ENCODE data around the gene PLD4.
"Not testable (repeated sequence)": the region's sequence is repeated elsewhere in the genome, so short reads cannot be mapped to it uniquely, and the experiment has no call there.

PLD4 gene

GRCh38 chr14:104886690-104887622 lies 37.7 kb upstream of the PLD4 start:
- no peak for DNase-seq

GRCh38 chr14:104887623-104888488 lies 36.8 kb upstream of the PLD4 start:
- no peak for DNase-seq

- DNase-seq, result no peak
These were observed 35.9 kb upstream of the PLD4 start for GRCh38 chr14:104888489-104889374.

GRCh38 chr14:104889375-104889757 lies 35.3 kb upstream of the PLD4 start:
- DNase-seq, result no peak

- not testable (repeated sequence) for DNase-seq
These were observed 34.4 kb upstream of the PLD4 start for GRCh38 chr14:104890292-104890691.

GRCh38 chr14:104891121-104891551 lies 33.5 kb upstream of the PLD4 start:
- DNase-seq, result no peak

- DNase-seq, result no peak
These were observed 32.8 kb upstream of the PLD4 start for GRCh38 chr14:104891664-104892530.

- DNase-seq, result no peak
These were observed 31.9 kb upstream of the PLD4 start for GRCh38 chr14:104892531-104893434.

- no peak for DNase-seq
These were observed 31.1 kb upstream of the PLD4 start for GRCh38 chr14:104893435-104894207.

GRCh38 chr14:104894331-104895206 lies 30.1 kb upstream of the PLD4 start:
- DNase-seq, result no peak

GRCh38 chr14:104895207-104895785 lies 29.4 kb upstream of the PLD4 start:
- DNase-seq, result no peak

- DNase-seq, result no peak
These were observed 28.7 kb upstream of the PLD4 start for GRCh38 chr14:104895786-104896661.

- no peak for DNase-seq
These were observed 27.1 kb upstream of the PLD4 start for GRCh38 chr14:104897330-104898194.

GRCh38 chr14:104898195-104898558 lies 26.5 kb upstream of the PLD4 start:
- DNase-seq, result no peak

GRCh38 chr14:104898870-104899510 lies 25.7 kb upstream of the PLD4 start:
- no peak for DNase-seq

- DNase-seq, result no peak
These were observed 24.9 kb upstream of the PLD4 start for GRCh38 chr14:104899781-104900180.

Data from CD4-positive, alpha-beta T cell treated with Interleukin-4 for 4 hours (primary cell).